COLO829 (cell line): Measurements from ENCODE around the gene NAV2.
A peak's percentile ranks its signal among the peaks of the same experiment; 100 is the strongest.

ENCODE experiments used
- DNase-seq: peaks from one replicate; pipeline ENCODE4 v3.0.0; 2012; ENCODE audit warnings: low spot score

The NAV2 gene

GRCh38 chr11:19712281-19713195, at the start of gene NAV2:
Gene NAV2, plus strand, starts transcription at chr11:19712837. Its CDS starts 859 bp downstream, at chr11:19713696.
- peak; percentile 63 for DNase-seq

GRCh38 chr11:19663206-19663605, 49.4 kb upstream of the NAV2 start:
- no peak for DNase-seq

- no peak for DNase-seq
Observed at GRCh38 chr11:19664886-19665548, 47.6 kb upstream of the NAV2 start.

DNA sequence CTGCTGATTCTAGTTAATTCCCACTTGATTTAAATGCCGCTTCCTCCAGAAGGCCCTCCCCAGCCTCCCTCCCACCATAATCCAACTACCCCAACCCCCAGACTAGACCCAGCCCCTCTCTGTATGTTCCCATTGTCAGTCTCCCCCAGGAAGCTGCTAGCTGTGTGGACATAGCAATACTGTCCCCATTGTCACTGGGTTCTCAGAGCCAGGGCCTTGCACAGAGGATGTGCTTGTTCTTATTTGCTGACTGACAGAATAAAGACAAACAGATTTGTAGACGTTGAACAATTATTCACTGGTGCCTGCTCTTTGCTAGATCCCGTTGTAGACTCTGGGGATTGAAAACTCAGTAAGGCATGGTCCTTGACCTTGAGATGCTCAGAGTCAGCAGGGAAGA, 45.7 kb upstream of the NAV2 start:
- no peak for DNase-seq

DNA sequence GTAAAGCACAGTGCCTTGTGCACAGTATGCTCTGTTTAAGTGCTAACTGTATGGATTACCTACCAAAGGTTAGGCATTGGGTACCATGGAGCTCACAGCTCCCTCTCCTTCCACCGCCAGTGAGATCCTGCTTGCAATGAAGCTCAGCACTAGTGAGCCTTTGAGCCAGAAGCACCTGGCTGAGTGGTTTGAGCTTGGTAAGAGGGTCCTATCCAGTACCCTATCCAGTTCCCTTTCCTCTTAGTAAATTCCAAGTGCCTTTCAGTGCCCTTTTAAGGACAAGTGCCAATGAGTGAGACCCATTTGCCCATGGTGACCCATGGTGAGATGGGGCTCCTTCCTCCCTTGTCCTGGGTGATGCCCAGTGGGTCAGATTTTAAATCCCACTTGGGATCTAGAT, 43.1 kb upstream of the NAV2 start:
- DNase-seq = no peak

- DNase-seq = no peak
Observed at GRCh38 chr11:19670030-19670791, 42.4 kb upstream of the NAV2 start.

DNA sequence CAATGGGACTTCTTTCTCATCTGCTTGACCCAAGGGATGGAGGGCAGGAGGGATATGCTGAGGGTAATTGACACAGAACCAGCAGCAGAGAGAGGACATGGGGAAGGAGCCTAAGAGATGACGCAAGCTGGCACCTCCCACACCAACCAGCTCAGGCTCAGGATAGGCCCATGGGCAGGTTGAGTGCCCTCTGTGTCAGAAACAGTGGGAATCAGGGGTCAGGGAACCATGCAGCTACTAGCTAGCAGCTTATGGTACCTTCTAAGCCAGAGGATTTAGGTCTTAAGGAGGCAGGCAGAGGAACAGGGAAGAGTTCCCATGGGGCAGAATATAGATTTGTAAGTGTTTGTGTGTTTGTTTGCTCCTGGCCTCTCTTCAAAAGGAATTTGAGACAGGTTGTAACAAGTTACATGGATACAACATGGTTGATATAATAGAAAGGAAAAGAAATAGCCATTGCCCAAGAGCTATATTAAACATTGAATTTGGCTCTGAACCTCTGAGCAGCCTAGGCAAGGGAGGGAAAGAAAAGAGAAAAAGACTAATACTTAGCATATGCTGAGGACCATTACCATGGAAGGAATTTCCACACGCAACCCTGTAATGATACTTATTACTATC, 39.9 kb upstream of the NAV2 start:
- DNase-seq = no peak

DNA sequence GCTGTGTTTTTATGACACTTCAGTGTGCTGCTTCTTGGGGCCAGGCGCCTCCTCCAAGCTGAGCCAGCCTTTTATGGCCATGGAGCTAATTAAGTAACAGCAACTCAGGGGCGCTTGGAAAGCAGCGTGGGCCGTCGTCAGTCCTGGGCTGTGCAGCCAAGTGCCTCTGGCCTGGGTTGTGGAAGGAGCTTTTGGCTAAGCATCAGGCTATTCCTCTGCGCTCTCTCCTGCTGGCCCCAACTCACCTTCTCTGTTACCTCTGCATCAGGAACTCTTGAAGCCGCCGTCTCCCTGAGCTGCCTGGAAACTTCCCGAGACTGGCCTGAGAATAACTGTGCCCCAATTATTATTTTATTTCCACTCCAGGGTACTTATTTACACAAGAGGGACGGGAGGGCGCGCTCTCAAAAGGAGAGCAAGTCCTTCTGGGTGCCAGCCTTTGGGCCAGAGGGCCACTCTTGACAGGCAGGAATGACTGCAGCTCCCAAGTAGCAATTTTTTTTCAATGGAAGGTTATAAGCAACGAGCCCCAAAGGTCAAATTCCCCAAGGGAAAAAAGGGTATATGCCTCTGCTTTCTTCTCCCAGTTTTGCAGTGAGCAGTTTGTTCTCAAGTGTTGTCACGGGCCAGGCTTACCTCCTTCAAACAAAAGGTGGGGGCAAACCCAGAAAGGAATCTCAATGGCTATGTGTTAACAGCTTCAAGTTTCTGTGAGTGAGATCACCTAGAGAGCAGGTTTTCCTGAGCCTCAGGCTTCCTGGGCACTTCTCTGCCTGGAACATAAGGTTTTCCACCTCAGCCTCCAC, 38.5 kb upstream of the NAV2 start:
- no peak for DNase-seq

- DNase-seq = no peak
Observed at GRCh38 chr11:19674836-19675235, 37.8 kb upstream of the NAV2 start.

DNA sequence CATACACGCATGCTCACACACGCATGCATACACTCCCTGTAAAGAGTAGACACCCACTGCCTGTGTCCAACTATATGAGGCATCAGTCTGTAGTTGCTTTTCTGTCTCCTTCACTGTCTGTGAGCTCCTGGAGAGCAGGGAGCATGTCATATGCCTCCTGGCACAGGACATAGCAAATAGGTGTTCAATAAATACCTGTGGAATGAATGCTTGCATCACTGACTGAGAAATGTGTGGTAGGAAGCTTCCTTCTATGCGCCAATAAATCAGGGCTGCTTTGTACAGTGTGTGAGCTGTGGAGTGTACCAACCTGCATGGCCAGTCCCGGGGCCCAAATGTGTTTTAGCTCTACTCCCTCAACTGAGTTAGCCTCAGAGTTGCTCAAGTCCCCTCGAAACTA, 37.2 kb upstream of the NAV2 start:
- DNase-seq = no peak

DNA sequence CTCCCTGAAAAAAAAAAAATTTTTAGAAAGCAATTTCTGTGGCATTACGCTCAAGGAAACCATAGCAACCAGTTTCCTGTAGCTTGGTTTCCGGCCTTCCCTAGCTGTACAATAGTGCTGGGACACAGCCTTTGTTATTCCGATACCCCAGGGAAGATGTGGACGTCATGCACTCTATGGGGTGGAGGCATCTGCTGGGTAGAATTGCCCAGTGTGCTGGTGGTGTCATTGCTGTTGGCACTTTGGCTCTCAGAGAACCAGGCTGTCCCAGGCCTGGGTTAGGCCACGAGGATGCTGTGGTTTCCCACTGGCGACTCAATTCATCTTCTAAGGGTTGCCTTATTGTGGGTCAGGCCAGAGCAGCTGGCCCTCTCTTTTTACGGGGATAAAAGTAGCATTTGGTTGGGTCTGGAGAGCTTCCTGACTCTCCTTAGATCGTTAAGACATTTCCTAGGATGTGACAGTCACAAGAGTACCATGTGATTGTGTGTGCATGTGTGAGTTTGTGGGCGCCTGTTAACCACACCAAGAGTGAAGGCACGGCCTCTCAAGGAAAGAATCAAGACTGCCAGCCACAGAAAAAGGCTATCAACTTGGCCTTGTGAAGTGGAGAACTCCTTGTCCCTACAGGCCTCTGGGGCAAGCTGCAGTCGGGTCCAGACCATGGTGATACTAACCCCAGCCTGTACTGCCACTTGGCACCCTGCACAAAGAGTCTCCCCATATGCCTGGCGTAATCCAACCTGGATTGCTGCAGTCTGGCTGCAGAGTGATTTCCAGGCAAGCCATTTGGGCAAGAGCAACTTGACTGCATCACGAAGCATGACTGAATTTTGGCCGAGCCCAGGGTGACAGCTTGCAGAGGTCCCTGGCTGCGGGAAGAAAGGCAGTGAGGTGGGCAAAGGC, 35.9 kb upstream of the NAV2 start:
- no peak for DNase-seq

- DNase-seq = no peak
Observed at GRCh38 chr11:19677381-19678080, 35.1 kb upstream of the NAV2 start.

DNA sequence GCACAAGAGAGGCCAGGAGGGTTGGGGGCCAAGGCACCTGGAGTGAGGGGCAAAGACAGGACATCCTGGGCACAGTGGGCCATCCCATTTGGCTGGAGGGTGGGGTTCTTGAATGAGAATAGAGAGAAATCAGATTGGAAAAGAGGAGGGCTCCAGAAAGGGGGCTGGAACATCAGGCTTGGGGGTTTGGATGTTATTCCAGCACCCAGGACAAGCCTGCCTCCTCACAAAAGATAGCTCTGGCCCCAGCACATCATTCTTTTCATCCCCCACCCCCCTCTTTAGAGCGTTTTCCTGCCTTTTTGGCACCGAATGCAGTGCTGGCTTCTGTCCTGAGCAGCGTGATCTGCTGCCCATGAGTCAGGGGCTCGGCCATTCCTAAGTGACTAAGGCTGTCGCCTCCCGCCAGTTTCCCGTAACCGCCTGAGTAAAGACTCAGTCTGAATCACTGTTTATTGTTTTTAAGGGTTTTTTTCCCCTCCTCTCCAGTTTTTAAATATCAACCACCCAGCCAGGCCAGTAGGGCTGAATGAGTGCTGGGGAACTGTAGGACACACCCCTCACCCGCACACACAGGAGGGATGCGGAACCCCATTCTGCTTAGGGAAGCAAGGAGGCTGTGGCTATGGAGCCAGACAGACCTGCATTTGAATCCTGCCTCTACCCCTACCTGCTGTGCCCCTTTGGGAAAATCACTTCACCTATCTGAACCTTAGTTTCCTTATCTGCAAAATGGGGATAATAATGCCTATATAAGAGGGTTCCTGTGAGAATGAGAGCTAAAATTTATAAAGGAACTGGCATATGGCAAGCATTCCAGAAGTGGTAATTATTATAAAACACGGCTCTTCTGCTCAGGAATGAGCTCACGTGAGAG, 32.4 kb upstream of the NAV2 start:
- DNase-seq = peak; percentile 84

GRCh38 chr11:19680829-19681368, 31.7 kb upstream of the NAV2 start:
- no peak for DNase-seq

GRCh38 chr11:19683141-19683805, 29.4 kb upstream of the NAV2 start:
- DNase-seq = no peak

- DNase-seq = no peak
Observed at GRCh38 chr11:19683862-19684491, 28.7 kb upstream of the NAV2 start.

GRCh38 chr11:19686234-19686633, 26.4 kb upstream of the NAV2 start:
- DNase-seq = no peak
